Spinal cord (tissue), 10 donors: Measurements from ENCODE around the gene NGF. TPM values are rescaled to one million over a fixed set of nuclear protein-coding genes. Genes with fewer than 3 reads are reported as not detected.

ENCODE experiments used
- DNase-seq, 6 donors: peaks; one replicate each; pipeline versions ENCODE4 v3.0.0 to v3.0.0-alpha.2; 2013 to 2015; ENCODE audit warnings: low spot score in 6 of 6, low read depth in 4 of 6
- H3K27ac ChIP-seq: one replicate; pipeline ENCODE4 v1.5.1; 2013; ENCODE audit warnings: low read depth, low read length, control low read depth
- H3K27me3 ChIP-seq: one replicate; pipeline ENCODE4 v1.6.1; 2013; ENCODE audit warnings: low read length; ENCODE audit not compliant: control insufficient read depth, insufficient read depth
- H3K36me3 ChIP-seq: one replicate; pipeline ENCODE4 v1.6.1; 2013; ENCODE audit warnings: low read length; ENCODE audit not compliant: control insufficient read depth, insufficient read depth
- H3K4me1 ChIP-seq: one replicate; pipeline ENCODE4 v1.6.1; 2013; ENCODE audit warnings: low read length; ENCODE audit not compliant: control insufficient read depth, insufficient read depth
- H3K4me3 ChIP-seq: one replicate; pipeline ENCODE4 v1.5.1; 2013; ENCODE audit warnings: low read depth, low read length, control low read depth
- H3K9me3 ChIP-seq: one replicate; pipeline ENCODE4 v1.6.1; 2013; ENCODE audit warnings: low read length; ENCODE audit not compliant: control insufficient read depth, insufficient read depth
- WGBS: methylation state at CpG from one replicate; pipeline ENCODE4 v1.1.5; 2013; ENCODE audit warnings: missing lambda C conversion rate; ENCODE audit not compliant: insufficient coverage; 5-methylcytosine and 5-hydroxymethylcytosine counted together
- polyA plus RNA-seq, 2 donors: library from polyadenylated mRNA; unstranded; fragments of 120-200 nt; gene quantifications; one replicate each; pipeline ENCODE4 v1.2.1, GENCODE V29; 2013; ENCODE audit not compliant: insufficient read length in 2 of 2
- total RNA-seq, 2 donors: library from RNA; depleted of rRNA in 1 of 2; stranded (reverse); fragments of 120-200 nt in 1 of 2; fragments of >200 nt in 1 of 2; gene quantifications; one replicate each; pipeline versions ENCODE4 v1.2.3 to v1.2.4, GENCODE V29; 2013 to 2014
- donor health status: healthy.

The NGF gene
- total and polyA plus RNA-seq, 4 donors = 2.0 to 10.4 (median 4.2) TPM

DNA sequence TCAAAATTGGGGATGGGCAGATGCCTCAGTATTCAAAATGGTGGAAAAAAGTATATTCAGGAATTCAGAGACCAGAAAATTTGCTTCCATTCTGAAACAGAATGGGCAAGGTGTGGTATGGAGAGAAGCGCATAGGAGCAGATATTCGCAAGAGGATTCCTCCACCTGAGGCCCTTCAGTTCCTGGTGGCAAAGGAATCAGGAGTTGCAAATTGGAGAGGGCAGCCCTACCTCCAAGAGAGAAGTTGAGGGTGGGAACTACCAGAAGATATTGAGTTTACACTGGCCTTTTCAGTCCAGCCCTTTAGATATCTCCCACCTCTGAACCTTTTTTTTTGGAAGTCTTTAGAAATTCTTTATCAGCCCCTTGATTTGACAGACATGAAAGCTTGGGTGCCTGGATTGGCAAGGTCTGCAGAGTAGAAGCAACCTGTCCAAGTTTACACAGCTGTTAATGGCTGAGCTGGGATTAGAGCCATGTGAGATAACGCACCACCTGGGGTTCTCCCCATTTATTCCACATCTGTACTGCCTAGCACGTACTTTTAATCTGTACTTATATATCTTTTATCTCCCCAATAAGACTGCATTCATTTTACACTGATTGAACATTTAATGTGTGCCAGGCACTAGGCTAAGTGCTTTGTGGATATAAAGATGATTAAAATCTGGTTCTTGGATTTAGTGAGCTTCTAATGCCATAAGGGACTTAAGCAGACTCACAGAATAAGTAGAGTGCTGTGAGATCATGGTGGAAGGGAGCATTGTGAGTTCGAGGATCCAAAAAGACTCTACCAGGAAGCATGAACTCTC lies 99.5 kb downstream of the NGF start:
- H3K36me3 ChIP-seq = no peaks in the 10 kb centered on the region
- WGBS = 88% methylated on average over 3 of the region's 5 CpGs
- no peak overlapping the region for H3K4me3 ChIP-seq
- no peaks in the 10 kb centered on the region for H3K9me3 ChIP-seq
- DNase-seq = peak in 1 of 6 donors; percentile 17
- H3K4me1 ChIP-seq = no peaks in the 10 kb centered on the region
- no peaks in the 10 kb centered on the region for H3K27me3 ChIP-seq
- no peak overlapping the region for H3K27ac ChIP-seq

- no peak overlapping the region for H3K4me3 ChIP-seq
- H3K4me1 ChIP-seq = no peaks in the 10 kb centered on the region
- no peaks in the 10 kb centered on the region for H3K9me3 ChIP-seq
- no peaks in the 10 kb centered on the region for H3K36me3 ChIP-seq
- 89% methylated on average over 5 of the region's 5 CpGs for WGBS
- DNase-seq = no peak
- H3K27ac ChIP-seq = no peak overlapping the region
- H3K27me3 ChIP-seq = no peaks in the 10 kb centered on the region
Observed at GRCh38 chr1:115237507-115237906, 100.5 kb downstream of the NGF start.

- no peak for DNase-seq
- H3K27me3 ChIP-seq = no peaks in the 10 kb centered on the region
- no peaks in the 10 kb centered on the region for H3K36me3 ChIP-seq
- WGBS = 86% methylated on average over 4 of the region's 4 CpGs
- no peak overlapping the region for H3K4me3 ChIP-seq
- no peaks in the 10 kb centered on the region for H3K4me1 ChIP-seq
- H3K27ac ChIP-seq = no peak overlapping the region
- H3K9me3 ChIP-seq = no peaks in the 10 kb centered on the region
Observed at GRCh38 chr1:115237023-115237422, 101.0 kb downstream of the NGF start.

Other genes starting within 250 kb of the NGF start
- 10 to 100 TPM in 1 of 2 donors, 1 to 10 TPM in 1; 8.9 to 29.0 TPM for gene TSPAN2, start 248.7 kb downstream of the NGF start, total RNA-seq
- gene TSPAN2, start 248.7 kb downstream of the NGF start, polyA plus RNA-seq = 10 to 100 TPM; 28.4 to 29.0 TPM